Endometrial microvascular endothelial cells (primary cell): ENCODE results near the gene TIE1. TPM values are rescaled to one million over a fixed set of nuclear protein-coding genes. Genes with fewer than 3 reads are reported as not detected.

Experiments used
- in situ Hi-C: cut with HindIII; loops from 2 replicates; pipeline ENCODE4 v1.10.0; 2017; ENCODE audit warnings: low sequenced_read_pairs, low pct_unique_long_range_greater_than_20kb; ENCODE audit errors: inconsistent ontology term
- total RNA-seq: library from RNA; depleted of rRNA; stranded (reverse); fragments of >200 nt; gene quantifications from one replicate; pipeline ENCODE4 v1.2.3, GENCODE V29; 2015; ENCODE audit errors: inconsistent ontology term

TIE1 gene
- total RNA-seq, 1 donor from 2014 or later = 302 TPM

DNA sequence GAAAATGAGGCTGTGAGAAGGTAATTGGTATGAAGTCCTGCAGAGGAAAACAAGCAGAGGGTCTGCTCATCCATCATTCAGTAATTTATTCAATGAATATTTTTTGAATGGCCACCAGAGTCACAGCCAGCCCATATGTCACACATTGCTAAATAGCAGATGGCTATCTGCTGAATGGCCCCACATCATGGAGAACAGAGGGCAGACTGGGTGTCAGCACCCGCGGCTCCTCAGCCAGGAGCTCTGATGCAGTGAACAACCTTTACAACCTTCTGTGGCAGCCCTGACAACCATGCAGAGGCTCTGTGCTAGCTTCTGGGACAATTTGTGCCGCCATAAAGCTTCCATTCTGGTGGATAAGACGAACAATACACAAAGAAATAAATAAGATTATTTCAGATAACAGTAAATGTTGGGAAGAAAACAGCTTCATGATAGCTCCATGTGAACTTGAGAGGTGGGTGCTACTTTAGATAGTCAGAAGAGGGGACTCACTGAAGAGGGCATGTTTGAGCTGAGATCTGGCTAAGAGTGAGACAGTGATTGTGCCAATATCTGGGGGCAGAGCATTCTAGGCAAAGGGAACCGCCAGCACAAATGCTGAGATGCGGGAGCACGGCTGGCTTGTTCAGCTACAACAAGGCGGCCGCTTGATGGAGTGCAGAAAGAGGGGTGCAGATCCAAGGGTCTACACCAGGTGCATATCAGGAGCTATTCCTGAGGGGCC is 12.6 kb upstream of the TIE1 start:
- in situ Hi-C loops = no loop called here

DNA sequence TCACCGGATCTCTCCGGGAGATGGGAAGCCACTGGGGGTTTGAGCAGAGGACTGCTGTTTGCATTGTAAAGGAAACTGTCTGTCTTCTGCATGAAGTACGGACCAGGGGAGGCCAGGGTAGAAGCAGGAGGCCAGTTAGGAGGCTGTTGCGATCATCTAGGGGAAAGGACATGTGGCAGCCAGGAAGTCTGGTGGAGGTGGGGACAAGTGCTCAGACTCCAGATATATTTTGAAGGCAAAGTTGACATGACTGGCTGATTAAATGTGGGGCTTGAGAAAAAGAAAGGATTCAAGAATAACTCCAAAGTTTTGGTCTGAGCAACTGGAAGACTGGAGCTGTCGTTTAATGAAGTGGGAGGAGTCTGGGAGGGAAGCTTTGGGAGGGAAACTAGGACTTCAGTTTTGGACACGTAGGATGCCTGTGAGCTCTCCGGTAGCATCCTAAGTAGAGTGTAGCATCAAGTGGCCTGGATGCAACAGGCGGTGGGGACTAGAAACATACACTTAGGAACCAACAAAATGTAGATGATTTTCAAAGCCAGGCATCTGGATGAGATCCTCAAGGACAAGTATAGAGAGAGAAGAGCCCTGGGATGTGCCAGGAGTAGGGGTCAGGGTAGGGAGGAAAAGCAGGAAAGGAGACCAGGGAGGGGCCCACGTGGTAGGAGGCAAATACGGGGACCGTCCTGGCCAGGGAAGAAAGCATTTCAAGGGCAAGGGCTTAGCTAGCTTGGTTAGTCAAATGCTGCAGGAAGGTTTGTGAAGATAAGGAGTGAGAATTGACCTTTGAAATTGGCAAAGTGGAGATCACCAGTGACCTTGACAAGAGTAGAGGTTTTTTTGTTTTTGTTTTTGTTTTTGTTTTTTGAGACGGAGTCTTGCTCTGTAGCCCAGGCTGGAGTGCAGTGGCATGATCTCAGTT is 11.7 kb upstream of the TIE1 start:
- in situ Hi-C loops = no loop called here

DNA sequence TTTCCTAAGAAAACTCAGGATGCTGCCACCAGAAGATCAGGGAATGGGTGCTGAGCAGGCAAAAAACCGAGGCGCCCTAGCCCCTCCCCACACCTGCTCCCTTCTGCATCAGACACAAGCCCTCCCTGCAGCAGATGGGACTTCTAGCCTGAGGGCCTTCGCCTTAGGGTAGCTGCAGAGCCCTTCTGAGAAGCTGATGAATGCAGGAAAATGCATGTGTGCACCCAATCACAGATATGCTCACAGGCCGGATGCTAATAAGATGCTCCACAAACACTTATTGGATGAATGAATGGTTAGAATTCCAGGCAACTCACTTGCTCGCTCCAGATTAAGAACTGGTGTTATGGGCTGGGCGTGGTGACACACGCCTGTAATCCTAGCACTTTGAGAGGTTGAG is 8.6 kb upstream of the TIE1 start:
- in situ Hi-C loops = no loop called here

DNA sequence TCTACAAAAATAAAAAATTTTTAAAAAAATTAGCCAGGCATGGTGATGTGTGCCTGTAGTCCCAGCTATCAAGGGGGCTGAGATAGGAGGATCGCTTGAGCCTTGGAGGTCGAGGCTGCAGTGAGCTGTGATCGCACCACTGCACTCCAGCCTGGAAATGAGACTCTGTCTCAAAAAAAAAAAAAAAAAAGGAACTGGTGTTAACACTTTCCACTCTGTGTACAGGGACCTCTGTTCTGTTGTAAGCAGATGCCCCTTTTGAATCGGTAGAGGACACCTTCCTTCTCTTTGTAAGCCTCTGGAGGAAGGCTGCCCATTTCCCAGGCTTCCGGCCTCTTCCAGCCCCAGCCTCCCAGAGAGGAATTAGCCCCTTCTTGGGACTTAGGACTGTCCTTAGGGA is 8.1 kb upstream of the TIE1 start:
- in situ Hi-C loops = no loop called here

DNA sequence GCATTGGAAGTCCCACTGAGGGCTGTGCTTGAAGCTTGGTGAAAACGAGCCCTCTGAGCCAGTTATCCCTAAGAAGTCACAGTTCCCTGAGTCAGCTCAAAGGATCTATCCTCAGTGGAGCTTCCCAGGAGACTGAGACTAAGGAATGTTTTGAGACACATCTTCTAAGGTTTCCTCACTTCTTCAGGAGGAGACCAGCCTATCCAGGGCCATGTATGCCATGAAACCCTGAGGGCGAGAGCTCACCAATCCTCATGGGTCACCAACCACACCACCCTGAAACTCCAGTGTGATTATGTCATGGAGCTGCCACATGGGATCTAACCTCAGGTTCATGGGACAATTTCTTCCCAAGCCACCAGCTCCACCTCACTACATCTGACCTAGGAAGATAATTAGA is 7.6 kb upstream of the TIE1 start:
- in situ Hi-C loops = no loop called here

DNA sequence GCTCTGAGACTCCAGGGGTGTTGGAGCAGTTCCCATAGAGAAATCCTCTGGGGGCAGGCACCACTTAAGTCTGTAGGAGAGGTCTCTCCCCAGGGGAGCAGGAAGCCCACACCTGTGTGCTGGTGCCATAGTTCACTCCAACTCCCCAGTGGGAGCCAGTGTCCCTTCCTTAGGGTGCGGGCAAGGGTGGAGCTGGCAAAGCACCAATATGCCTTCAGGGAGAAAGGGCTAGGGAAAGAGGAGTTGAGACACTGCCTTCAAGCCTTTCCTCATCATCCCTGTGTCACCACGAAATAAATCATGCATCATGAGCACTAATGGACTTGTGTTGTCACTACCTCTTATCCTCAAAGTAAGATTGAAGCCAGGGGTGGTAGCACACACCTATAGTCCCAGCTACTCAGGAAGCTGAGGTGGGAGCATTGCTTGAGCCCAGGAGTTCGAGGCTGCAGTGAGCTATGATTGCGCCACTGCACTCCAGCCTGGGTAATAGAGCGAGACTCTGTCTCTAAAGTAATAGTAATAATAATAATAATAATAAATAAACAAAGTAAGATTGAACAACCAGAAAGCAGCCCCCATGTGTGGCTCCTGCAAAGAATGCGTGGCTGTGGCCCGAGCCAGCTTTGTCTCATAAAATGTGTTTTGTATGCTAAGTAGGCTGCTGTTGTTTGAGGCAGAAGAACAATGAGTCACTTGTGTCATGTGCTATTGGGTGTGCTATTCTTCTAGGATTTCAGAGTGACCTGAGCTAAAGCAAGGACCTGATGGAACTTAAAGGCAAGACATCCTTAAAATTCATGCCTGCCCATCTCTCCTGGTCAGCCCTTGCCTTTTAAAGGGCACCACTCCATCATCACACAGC is 6.7 kb upstream of the TIE1 start:
- in situ Hi-C loops = no loop called here

DNA sequence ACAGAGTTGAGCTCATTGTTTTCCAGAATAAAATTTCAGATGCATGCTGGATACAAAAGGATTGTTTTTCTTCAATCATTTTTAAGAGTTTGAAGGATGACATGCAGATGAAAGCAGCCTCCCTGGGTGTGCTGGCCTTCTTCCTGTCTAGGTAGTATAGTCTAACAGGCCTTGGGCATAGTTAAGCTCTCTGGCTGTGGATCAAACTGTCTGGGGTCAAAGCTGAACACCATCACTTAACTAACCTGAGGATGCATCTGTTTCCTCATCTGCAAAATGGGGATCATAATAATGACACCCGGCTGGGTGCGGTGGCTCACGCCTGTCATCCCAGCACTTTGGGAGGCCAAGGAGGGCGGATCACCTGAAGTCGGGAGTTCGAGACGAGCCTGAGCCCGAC is 6.0 kb upstream of the TIE1 start:
- in situ Hi-C loops = no loop called here

DNA sequence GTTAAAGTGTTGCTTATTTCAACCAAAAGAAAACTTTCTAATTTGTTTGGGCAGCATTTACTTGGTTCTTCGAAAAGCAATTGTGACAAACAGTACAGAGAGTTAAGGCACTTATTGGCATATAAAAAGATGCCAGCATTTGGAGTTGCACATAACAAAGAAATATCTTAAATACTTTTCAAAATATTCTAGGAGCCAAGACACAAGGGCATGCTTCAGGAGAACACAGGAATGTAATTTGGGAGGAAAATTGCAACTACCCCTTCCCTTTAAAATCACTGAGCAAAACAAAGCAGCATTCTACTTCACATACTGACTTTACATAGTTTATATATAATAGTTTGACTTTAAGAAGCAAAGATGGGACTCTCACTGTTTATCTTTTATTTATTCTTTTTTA is 4.6 kb upstream of the TIE1 start:
- in situ Hi-C loops = no loop called here

DNA sequence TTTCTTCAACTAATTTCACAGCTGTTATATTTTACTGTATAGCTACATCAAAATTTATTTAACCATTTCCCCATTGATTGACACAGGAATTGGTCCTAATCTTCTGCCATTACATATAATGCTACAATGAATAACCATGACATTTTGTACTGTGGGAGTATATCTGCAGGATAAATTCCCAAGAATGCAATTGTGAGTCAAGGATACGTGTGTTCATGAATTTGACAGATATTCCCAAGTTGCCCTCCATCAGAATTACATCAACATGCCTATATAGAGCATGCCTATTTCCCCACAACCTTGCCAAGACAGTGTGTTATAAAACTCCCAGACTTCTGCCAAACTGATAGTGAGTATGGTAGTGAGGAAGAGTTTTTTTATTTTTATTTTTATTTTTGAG is 2.7 kb upstream of the TIE1 start:
- in situ Hi-C loops = no loop called here

DNA sequence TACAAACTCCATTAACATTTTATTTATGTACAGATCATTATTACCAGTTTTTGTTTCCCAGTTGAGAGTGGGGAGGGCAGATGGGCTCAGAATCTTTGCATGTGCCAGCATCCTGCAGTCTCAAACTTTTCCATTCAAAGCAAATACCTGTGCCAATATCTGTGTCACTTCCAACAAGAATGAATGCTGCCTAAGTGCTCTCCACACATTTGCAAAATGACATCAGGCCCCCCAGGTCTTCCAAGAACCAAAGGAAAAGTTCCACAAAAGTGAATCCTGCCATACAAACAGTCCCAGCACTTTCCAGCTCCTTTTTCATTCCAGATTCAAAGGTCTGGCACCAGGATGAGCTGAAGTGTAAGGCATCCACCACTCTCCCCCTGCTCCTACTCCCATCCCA is 1.7 kb upstream of the TIE1 start:
- in situ Hi-C loops = no loop called here

DNA sequence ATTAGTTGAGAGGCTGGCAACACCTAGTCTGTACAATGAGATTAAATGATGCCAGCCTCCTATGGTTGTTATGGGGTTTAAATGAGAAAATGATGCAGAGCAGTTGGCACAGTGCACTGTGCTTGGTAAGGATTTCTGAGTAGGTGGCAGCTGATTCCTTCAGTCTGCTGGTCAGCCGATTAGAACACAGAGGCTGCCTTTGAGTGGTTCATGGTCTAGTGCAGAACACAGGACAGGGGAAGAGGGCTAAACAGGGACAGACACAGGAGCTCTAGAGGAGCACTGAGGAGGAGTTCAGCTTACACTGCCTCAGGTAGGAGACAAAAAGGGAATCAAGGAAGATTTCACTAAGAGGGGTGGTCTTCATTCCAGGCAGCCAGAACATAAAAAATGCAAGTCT is 1.4 kb downstream of the TIE1 start:
- in situ Hi-C loops = no loop called here

DNA sequence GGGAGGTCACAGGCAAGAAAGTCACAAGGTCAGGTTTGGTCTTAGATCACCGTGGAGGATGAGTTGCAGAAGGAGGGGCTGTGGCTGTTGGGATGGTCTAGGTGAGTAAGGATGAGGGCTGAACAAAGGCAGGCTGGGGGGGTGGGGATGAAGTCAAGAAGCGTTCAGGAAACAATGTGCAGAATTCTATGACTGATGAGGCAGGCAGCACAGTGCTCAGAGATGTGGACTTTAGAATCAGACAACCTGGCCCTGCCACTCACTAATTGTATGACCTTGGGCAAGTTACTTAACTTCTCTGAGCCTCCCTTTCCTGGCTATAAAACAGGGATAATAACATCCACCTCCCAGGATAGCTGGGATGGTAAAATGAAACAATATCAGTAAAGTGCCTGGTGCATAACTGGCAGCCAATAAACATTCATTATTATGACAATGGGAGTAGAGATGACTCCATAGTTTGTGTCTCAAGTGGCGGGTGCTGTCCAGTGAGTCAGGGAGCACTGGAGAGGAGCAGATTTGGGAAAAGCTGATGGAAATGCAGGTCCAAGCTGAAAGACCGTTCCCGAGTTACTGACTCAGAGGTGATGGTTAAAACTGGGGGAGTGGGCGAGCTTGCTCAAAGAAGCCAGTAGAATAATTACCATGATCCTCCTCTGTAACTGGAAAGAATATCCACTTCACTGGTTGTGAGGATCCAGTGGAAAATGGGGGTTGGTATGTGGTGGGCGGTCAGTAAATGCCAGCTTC is 2.1 kb downstream of the TIE1 start:
- in situ Hi-C loops = no loop called here

DNA sequence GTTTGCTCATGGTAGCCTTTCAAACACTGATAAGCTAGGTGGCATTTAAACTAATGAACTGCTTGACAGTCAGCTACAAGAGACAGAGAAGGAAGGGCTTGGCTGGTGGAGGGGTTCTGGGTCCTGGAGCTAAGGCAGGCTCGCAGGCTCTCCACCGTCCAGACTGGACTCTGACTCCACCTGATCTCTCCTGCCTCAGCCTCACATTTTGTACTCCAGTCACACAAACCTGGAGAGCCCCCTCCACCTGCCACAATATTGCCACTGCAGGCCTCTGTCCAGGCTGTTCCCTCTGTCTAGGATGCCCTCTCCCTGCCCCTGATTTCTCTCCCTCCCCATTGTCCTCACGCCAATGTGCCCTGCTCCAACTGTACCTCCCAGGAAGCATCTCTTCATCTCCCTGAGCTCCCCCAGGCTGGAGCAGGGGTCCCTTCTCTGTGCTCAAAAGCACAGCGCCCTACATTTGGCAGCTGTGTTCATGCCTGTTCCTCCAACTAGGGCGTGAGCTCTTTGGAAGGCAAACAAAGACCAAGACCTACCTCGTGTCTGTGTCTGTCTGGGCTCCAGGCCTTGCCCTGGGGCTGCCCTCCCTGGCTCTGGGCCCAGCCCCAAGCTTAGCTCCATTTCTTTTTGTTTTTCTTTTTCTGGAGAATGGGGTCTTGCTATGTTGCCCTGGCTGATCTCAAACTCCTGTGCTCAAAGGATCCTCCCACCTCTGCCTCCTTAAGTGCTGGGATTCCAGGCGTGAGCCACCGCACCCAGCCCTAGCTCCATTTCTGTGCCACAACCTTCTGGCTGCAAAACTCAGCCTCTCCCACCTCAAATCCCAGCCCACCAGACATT is 2.9 kb downstream of the TIE1 start:
- in situ Hi-C loops = no loop called here

DNA sequence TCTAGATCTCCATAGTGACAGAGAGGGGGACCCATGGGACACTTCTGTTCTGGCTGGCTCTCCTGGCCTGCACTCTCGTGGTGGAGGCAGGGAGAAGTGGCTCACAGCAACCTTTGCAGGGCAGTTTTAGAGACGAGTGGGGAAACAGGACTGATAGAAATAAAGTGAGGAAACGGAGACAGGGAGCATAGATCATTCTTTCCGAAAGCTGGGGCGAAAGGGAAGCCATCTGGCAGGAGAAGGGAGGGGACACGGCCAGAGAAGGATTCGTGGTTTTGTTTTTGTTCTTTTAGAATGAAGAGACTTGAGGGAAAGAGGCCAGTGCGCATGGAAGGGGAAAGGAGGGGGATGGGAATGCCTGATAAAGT is 3.5 kb downstream of the TIE1 start:
- in situ Hi-C loops = no loop called here

DNA sequence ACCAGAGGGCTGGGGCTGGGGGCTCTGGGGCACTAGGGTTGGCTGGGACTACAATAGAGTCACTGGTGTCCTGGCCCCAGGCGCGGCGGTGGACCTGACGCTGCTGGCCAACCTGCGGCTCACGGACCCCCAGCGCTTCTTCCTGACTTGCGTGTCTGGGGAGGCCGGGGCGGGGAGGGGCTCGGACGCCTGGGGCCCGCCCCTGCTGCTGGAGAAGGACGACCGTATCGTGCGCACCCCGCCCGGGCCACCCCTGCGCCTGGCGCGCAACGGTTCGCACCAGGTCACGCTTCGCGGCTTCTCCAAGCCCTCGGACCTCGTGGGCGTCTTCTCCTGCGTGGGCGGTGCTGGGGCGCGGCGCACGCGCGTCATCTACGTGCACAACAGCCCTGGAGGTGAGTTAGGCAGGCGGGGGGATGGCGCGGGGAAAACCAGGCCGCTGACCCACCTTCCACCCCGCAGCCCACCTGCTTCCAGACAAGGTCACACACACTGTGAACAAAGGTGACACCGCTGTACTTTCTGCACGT is 4.1 kb downstream of the TIE1 start:
- in situ Hi-C loops = no loop called here

DNA sequence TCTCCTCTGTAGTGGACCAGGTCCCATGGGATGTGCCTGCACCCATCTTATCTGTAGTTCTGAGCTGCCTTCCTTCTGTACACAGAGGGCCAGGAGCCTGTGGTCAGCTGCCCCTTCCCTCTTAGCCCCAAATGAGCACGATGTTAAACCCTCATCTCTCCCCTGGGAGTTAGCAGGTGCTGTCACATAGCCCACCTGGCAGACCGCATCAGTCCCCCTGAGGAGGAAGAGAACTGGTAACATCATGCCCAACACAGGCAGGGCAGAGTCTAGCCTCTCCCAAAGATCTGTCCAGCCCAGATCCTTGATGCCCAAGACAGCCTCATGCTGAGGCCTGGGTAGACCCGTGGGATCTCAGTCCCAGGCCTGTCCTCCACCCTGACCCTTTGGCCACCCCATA is 4.7 kb downstream of the TIE1 start:
- in situ Hi-C loops = no loop called here

DNA sequence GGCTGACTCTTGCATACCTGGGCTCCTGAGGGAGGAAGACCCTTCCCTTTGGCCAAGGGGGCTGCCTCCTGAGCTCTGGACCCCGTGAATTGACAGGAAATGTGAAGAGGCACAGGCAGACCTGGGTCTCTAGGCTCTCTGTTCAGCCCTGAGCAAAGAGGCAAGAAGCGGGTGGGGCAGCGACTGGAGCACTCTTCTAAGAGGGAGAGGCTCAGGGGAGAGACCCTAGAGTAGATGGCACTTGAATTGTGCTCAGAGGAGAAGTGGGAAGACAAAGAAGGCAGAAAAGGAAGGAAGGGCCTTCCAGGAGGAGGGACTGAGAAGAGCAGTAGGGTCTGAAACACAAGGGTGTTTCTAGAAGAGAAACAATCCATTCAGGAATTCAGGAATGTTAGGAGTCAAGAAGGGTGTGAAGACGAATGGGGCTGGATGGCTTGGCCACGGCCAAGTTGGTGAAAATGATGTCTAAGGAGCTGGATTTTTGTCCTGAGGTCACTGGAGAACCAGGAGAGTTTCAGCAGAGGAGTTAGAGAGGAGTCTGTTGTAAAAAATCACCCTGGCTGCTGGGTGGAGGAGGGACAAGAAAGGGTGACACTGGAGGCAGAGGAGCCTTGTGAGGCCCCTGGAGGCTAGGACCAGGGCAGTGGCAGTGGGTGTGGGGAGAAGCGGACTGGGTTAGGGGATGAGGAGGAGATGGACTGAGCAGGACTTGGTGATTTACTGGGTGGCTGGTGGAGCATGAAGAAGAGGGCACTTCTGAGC is 5.3 kb downstream of the TIE1 start:
- in situ Hi-C loops = no loop called here
